ENCODE results near the gene PTPN14. TPM values are rescaled to one million over a fixed set of nuclear protein-coding genes. Genes with fewer than 3 reads are reported as not detected.

PTPN14 gene
- total RNA-seq, 1 experiment from 2014 or later: 45.2 TPM

DNA sequence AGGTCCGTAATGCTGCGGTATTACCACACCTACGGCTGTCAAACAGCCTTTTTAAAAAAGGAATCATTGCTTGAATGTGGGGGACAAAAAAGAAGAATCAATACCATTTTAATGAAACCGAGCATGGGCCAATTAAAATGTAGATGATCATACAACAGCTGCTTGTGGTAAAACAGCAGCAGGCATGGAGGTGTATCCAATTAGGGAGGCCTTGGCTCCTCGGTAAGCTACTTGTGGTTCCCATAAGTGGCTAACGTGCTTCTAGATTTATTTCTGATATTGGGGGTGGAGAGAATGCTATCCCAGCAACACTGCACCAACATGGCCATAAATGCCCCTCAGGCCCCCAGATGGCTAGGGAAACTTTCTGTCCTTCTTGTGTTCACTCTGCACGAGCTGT, 1.8 kb downstream of the PTPN14 start:
- DNase-seq: no peak
- H3K4me3 ChIP-seq: peak overlapping the region; percentile 99
- H3K27me3 ChIP-seq: no peaks in the 10 kb centered on the region
- H3K36me3 ChIP-seq: peaks cover 32% of the 10 kb centered on the region
- H3K9me3 ChIP-seq: no peaks in the 10 kb centered on the region

DNA sequence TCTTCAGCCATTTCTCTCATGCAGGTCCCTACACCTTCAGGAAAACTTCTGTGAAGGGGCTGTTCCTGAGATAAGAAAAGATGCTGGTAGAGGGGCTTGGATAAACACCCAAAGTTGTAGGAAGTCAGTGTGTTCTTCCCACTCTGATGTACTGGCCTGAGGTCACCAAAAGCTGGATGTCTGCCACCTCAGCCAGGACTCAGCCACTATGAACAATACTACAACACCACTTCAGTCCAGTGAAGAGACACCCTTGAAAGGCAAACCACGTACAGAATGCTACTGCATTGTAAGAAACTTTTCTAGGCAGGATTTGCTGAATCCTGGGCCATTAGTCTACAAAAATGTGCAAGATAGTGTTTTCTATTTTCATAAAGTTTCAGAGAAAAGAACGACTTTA, 2.4 kb downstream of the PTPN14 start:
- Histone ChIP-seq H3K4me3 (peak overlapping the region; percentile 99), H3K27me3 (no peaks in the 10 kb centered on the region)

DNA sequence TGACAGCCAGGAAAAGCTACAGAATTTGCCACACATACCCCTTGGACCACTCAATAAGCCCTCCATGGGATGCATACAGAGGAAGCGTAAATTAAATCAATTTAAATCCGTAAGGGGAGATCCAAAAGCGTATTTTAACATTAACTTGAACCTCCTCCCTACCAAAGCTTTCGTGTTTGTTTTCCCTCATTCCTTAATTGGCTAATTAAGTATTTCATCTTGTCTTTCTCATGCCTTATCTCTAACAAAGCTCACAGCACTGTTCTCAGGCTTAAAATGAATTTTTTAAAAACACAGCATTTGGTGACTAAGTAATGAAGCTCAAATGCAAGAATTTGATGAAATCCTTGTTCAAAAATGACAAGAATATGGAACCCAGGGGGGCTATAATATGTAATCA, 3.1 kb downstream of the PTPN14 start:
- no peak for DNase-seq
- Histone ChIP-seq H3K9me3 (no peaks in the 10 kb centered on the region), H3K27me3 (no peaks in the 10 kb centered on the region), H3K36me3 (peaks cover 32% of the 10 kb centered on the region), H3K4me3 (peak overlapping the region; percentile 99; the same call in 1 of the 2 replicates)

More for the DNA sequence above, 2.4 kb downstream of the PTPN14 start:
- peak; percentile 47 for DNase-seq
- Histone ChIP-seq H3K9me3 (no peaks in the 10 kb centered on the region), H3K36me3 (peaks cover 32% of the 10 kb centered on the region)

GRCh38 chr1:214547747-214548146, 3.7 kb downstream of the PTPN14 start:
- H3K36me3 ChIP-seq: peaks cover 32% of the 10 kb centered on the region
- no peaks in the 10 kb centered on the region for H3K9me3 ChIP-seq
- no peak for DNase-seq
- no peaks in the 10 kb centered on the region for H3K27me3 ChIP-seq
- no peak overlapping the region; the same call in 1 of the 2 replicates for H3K4me3 ChIP-seq

DNA sequence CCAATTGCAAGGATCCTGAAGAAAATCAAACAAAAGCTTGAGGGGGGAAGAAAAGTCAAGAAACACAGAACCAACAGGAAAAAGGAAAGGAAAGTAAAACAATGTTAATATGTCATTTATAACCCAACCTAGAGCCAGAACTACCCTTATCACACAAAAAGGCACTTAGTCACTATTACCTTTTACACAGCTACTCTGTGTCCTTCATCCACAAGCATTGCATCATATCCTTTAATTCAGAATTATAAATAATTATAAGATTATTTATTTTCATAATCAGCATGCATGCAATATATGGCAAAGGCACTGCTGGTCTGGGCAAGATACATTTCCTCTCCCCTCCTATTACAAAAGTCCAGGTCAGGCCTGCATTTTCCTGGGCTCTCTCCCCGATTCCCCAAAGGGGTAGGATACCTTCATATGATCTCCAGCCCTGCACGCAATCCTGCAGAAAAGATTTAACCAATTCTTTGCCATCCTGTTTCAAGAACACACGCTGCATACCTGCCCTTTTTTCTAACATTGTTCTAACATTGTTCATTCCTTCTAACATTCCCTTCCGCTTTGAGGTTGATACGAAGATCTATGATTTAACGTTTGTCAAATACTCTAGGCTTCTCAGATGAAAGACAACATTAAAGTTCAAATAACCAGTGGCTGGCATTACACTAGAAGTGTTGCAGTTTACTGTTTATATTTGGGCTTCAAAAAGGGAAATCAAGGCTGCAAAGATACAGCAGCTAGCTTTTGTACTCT, 4.3 kb downstream of the PTPN14 start:
- Histone ChIP-seq H3K36me3 (peaks cover 33% of the 10 kb centered on the region), H3K27me3 (no peaks in the 10 kb centered on the region), H3K4me3 (no peak overlapping the region), H3K9me3 (no peaks in the 10 kb centered on the region)
- no peak for DNase-seq

- DNase-seq: no peak
- no peak overlapping the region for H3K4me3 ChIP-seq
- no peaks in the 10 kb centered on the region for H3K27me3 ChIP-seq
- no peaks in the 10 kb centered on the region for H3K9me3 ChIP-seq
- peaks cover 32% of the 10 kb centered on the region for H3K36me3 ChIP-seq
These were observed 5.3 kb downstream of the PTPN14 start for GRCh38 chr1:214546084-214546483.

DNA sequence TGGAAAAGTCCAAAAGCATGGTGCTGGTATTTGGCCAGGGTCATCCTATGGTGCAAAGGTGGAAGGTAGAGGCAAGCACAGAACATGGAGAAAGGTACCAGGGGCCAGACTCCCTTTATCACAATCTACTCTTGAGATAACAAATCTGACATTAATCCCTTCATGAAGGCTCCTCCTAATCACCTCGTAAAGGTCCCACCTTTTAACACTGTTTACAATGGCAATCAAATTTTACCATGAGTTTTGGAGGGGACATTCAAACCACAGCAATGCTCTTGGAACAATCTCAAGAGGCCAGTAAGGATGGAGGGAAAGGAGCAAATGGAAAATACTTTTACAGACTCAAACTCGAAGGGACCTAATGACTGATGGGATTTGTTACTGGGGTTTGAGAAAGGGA, 6.1 kb downstream of the PTPN14 start:
- no peak for DNase-seq
- Histone ChIP-seq H3K36me3 (peaks cover 30% of the 10 kb centered on the region), H3K9me3 (no peaks in the 10 kb centered on the region), H3K27me3 (no peaks in the 10 kb centered on the region), H3K4me3 (no peak overlapping the region)

DNA sequence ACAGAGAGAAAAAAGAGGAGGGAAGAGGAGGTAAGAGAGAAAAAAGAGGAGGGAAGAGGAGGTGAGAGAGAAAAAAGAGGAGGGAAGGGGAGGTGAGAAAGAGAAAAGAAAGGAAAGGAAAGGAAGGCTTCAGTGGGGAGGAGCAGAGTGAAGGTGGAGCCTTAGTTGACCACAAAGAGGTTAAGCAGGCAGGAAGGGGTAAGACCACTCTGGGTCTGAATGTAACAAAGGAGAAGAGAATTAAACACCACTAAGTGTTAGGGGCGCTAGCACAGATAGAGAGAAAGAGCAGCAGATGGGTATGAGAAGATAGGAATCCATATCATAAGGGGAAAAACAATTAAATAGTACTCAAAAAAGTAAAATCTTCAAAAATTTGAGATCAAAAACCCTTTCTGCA, 6.6 kb downstream of the PTPN14 start:
- H3K36me3 ChIP-seq: peaks cover 29% of the 10 kb centered on the region
- no peak for DNase-seq
- no peak overlapping the region for H3K4me3 ChIP-seq
- no peaks in the 10 kb centered on the region for H3K27me3 ChIP-seq
- no peaks in the 10 kb centered on the region for H3K9me3 ChIP-seq

DNA sequence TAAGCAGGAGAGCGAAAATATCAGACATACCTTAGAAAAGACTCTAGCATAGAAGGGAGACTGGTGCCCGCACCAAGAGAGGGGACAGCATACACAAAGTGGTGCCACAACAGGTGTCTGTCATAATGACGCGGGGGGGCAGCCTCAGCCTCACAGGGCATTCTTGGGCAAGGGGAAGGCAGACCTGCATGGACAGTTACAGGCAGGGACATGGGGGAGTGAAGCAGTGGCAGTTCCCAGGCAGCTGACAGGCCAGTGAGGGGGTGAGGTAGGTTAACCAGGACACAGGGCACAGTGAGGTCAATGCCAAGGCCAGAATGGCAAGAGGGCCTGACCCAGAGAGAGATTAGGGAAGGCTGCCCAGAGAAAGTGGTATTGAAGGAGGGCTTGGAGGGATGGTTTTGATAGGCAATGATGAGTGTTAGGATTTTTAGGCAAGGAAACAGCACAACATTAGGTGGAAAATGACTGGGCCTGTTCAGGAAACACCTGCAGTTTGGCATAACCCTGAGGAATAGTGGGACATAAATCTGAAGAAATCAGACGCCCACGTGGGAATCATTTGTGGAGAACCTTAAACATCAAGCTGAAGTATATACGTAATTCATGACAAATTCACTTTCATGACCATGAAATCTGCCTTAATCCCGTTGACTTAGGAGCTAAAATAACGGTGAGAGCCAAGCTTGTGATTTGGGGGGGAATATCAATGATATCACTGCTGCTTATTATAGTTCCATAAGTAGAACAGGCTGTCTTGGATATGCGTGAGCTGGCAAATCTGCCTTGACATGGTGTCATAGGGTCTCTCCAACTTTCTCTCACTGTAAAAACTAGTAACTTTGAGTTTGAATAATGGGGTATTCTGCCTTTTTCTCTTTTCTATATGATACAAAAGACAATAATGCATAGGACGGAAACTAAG, 8.9 kb downstream of the PTPN14 start:
- Histone ChIP-seq H3K4me3 (no peak overlapping the region), H3K9me3 (no peaks in the 10 kb centered on the region), H3K36me3 (peaks cover 22% of the 10 kb centered on the region), H3K27me3 (no peaks in the 10 kb centered on the region)
- no peak for DNase-seq

GRCh38 chr1:214541693-214542092, 9.7 kb downstream of the PTPN14 start:
- H3K4me3 ChIP-seq: no peak overlapping the region
- DNase-seq: no peak
- H3K9me3 ChIP-seq: no peaks in the 10 kb centered on the region
- no peaks in the 10 kb centered on the region for H3K27me3 ChIP-seq
- peaks cover 14% of the 10 kb centered on the region for H3K36me3 ChIP-seq

DNA sequence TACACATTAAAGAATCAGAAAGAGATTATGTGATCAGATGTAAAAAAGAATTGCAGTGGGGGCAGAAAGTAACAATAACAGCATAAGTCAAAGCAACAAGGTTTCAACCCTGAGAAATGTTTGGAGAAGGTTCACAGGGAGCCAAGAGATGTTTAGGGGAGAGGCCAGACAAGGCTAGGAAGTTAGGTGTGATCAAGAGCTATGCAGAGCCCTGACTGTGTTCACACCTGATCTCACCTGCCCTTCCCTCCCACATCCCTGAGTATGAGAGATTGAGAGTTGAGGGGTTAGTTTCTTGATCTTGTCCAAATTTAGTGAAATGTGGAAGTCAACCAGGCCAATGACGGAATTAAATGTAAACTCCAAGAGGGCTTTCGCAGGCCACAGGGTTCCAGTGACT, 10.2 kb downstream of the PTPN14 start:
- no peak for DNase-seq
- Histone ChIP-seq H3K36me3 (peaks cover 9% of the 10 kb centered on the region), H3K27me3 (no peaks in the 10 kb centered on the region)

DNA sequence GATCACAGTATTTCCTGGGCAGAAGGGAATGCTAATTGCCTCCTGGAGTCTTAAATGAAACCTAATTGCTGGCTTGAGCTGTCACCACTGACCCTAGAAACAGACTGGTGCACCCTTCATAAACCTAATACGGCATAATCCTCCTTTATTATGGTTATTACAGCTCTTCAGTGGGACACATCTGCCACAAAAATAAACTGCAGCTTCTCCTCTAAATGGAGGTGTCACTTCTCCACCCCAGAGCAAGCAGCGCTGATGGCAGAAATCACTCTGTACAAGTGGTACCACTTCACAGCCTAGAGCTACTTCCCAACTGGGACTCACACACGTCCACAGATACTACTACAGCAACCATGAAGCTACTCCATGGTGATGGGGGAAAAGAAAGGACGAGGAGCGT, 11.1 kb downstream of the PTPN14 start:
- DNase-seq: no peak
- peaks cover 3% of the 10 kb centered on the region for H3K36me3 ChIP-seq
- H3K4me3 ChIP-seq: no peak overlapping the region
- no peaks in the 10 kb centered on the region for H3K9me3 ChIP-seq
- no peaks in the 10 kb centered on the region for H3K27me3 ChIP-seq

More for the DNA sequence above, 10.2 kb downstream of the PTPN14 start:
- Histone ChIP-seq H3K4me3 (no peak overlapping the region), H3K9me3 (no peaks in the 10 kb centered on the region)

DNA sequence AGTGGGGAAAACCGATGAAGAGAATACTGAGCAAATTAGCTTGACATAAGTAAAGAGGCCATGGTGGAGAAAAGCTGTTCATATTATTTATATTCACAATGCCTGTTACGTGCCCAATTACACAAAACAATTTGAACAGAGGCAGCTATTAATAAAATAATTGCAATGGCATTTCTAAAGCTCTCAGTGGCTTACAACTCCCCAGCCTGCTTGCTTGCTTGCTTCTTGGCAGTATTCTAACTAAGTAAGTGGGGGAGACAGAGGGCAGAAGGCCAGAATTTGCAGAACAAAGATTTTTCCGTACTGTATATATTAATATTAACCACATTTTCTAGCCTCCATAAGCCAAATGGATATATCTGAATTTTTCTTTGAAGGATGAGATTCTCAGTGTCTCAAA, 12.9 kb downstream of the PTPN14 start:
- H3K9me3 ChIP-seq: no peaks in the 10 kb centered on the region
- H3K4me3 ChIP-seq: no peak overlapping the region
- H3K36me3 ChIP-seq: peaks cover 10% of the 10 kb centered on the region
- no peak for DNase-seq
- H3K27me3 ChIP-seq: no peaks in the 10 kb centered on the region

DNA sequence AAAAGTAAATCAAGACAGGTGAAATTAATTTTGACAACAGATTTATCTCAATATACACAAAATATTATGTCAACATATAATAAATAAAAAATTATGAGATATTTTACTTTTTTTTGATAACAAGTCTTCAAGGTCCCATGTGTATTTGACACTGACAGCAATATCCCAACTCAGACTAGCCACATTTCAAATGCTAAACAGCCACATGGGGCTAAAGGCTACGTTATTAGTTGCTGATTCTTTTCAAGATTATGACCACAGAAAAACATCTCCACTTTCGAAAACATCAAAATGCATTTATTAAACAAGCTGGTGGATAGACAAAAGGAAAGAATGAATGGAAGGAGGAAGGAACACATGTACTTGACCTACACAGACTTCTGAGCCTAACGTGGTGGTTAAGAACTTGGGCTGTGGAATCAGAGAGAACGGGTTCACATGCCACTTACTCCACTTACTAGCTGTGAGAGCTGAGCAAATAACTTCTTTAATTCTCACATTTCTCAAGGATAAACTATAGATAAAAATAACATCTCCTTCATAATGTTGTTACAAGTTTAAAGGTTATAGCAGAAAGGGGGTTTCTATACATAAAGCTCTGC, 13.4 kb downstream of the PTPN14 start:
- DNase-seq: no peak

GRCh38 chr1:214537219-214537618, 14.2 kb downstream of the PTPN14 start:
- H3K36me3 ChIP-seq: peaks cover 15% of the 10 kb centered on the region
- peak; percentile 21 for DNase-seq

More for the DNA sequence above, 13.4 kb downstream of the PTPN14 start:
- Histone ChIP-seq H3K36me3 (peaks cover 10% of the 10 kb centered on the region), H3K9me3 (no peaks in the 10 kb centered on the region), H3K4me3 (no peak overlapping the region), H3K27me3 (no peaks in the 10 kb centered on the region)

DNA sequence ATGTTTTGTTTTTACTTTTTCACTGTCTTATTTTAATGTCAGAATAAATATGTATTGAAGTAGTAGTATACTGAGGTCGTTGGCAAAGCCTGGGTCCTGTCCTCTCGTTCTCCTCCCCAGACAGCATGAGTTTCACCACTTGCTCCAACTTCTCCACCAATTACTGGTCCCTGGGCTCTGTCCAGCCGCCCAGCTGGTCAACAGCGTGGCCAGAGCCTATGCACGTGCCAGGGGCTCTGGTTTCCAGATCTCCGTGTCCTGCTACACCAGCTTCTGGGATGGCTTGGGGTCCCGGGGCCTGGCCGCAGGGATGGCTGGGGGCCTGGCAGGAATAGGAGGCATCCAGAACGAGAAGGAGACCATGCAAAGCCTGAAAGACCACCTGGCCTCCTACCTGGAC, 19.3 kb downstream of the PTPN14 start:
- DNase-seq: no peak
- Histone ChIP-seq H3K36me3 (peaks cover 22% of the 10 kb centered on the region), H3K4me3 (no peak overlapping the region), H3K27me3 (no peaks in the 10 kb centered on the region), H3K9me3 (no peaks in the 10 kb centered on the region)

More at GRCh38 chr1:214537219-214537618, 14.2 kb downstream of the PTPN14 start:
- Histone ChIP-seq H3K9me3 (no peaks in the 10 kb centered on the region), H3K27me3 (no peaks in the 10 kb centered on the region), H3K4me3 (no peak overlapping the region)

- H3K27me3 ChIP-seq: no peaks in the 10 kb centered on the region
- H3K36me3 ChIP-seq: peaks cover 2% of the 10 kb centered on the region; the same call in 1 of the 2 replicates
- DNase-seq: no peak
- no peaks in the 10 kb centered on the region for H3K9me3 ChIP-seq
- no peak overlapping the region for H3K4me3 ChIP-seq
These were observed 25.8 kb downstream of the PTPN14 start for GRCh38 chr1:214525535-214526019.

All from MG63 (cell line).